Effector memory CD4-positive, alpha-beta T cell (primary cell): ENCODE measurements around the gene TMA16.
A peak's percentile ranks its signal among the peaks of the same experiment; 100 is the strongest.

Experiments
- DNase-seq, 3 donors: peaks; one replicate each; pipeline ENCODE4 v3.0.0-alpha.2; 2020
- H3K27ac ChIP-seq: 2 replicates; pipeline ENCODE4 v1.7.0; 2013; ENCODE audit warnings: mild to moderate bottlenecking, low read length, moderate library complexity; ENCODE audit not compliant: insufficient read depth, poor library complexity, severe bottlenecking
- H3K27me3 ChIP-seq: replicated peaks from 2 replicates; pipeline ENCODE4 v1.7.0; 2013; ENCODE audit warnings: mild to moderate bottlenecking, low read length; ENCODE audit not compliant: insufficient read depth, control insufficient read depth, poor library complexity, severe bottlenecking
- H3K36me3 ChIP-seq: 2 replicates; pipeline ENCODE4 v1.7.0; 2013; ENCODE audit warnings: mild to moderate bottlenecking, low read length, moderate library complexity; ENCODE audit not compliant: control insufficient read depth, insufficient read depth
- H3K4me1 ChIP-seq: 2 replicates; pipeline ENCODE4 v1.7.0; 2013; ENCODE audit warnings: low read length, mild to moderate bottlenecking; ENCODE audit not compliant: control insufficient read depth, insufficient read depth, poor library complexity, severe bottlenecking
- H3K4me3 ChIP-seq: 2 replicates; pipeline ENCODE4 v1.7.0; 2013; ENCODE audit warnings: low read length, low read depth, mild to moderate bottlenecking; ENCODE audit not compliant: insufficient read depth, poor library complexity, severe bottlenecking
- H3K9me3 ChIP-seq: 2 replicates; pipeline ENCODE4 v1.7.0; 2013; ENCODE audit warnings: mild to moderate bottlenecking, low read length, moderate library complexity; ENCODE audit not compliant: control insufficient read depth

TMA16 gene

DNA sequence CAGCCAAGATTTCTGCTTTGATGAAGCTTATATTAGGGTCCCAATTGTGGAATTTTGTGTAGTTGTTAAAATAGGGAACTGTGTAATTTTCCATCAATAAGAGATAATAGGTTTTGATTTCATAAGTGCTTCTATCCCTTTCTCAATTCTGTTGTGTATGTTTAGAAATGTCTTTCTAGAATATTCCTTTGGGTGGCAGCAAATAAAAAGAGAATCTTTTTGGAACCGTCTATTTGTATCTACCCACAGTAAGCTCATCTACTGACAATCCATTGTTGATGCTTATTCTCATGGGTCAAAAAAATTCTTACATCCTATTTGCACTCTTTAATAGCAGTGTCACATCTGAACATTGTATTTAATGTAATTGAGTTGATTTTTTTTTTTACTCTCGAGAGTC is 61.7 kb downstream of the TMA16 start:
- Histone ChIP-seq H3K4me3 (no peak overlapping the region), H3K27me3 (no peaks in the 10 kb centered on the region), H3K9me3 (peaks cover 3% of the 10 kb centered on the region), H3K36me3 (no peaks in the 10 kb centered on the region), H3K27ac (no peak overlapping the region), H3K4me1 (peaks cover 19% of the 10 kb centered on the region)
- no peak for DNase-seq

DNA sequence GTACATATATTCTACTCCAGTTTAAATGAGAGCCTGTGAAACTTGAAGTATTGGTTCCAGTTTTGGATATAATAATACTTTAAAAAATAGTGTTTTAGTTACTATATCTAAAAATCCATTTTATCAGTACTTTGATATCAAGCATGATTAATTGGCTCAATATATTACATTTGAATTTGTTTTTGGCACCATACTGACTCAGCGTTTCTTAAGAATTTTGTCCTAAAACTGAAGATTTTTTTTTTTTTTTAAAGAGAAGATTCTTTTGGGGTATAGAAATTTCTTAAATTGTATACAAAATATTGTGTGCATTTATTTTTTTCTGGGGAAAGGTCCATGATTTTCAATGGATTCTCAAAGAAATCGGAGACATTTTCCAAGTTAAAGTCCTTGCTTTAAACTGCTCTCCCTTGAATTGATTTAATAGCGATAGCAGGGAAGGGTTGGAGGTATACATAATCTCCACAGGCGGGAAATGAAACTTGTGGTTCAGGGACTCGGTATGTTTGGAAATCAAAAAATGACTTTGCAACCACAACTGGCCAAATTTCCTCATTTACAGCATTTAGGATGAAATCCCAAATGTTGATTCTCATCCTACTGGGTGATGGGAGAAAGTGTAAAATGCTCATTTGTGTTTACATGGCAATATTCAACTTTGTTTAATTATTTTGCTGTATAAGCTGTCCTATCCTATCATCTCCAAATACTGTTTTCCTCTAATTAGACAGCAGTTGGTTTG is 62.3 kb downstream of the TMA16 start:
- Histone ChIP-seq H3K27me3 (no peaks in the 10 kb centered on the region), H3K4me1 (peaks cover 19% of the 10 kb centered on the region), H3K27ac (no peak overlapping the region), H3K36me3 (no peaks in the 10 kb centered on the region), H3K4me3 (no peak overlapping the region), H3K9me3 (peaks cover 3% of the 10 kb centered on the region)
- no peak for DNase-seq

DNA sequence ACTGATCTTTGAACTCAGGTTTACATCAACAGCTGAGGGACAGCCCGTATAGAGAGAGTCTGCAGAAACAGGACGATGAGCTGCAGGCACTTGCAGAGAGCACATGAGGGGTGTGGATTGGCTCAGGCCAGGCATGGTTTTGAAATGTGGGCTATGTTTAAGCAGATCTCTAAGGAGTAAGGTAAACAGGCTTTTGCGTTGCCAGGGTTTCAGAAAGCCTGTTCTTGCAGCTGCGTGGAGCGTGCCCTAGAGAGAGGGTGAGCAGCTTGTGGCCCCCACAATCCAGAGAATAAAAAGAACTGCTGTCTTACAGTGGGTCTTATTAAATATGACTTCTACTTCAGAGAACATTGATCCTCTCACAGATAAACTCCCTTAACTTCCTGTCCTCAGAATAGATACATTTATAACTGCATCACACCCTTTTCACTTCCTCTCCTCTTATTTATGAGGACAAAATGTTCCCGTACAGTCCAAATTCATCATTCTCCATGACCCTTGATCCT is 64.1 kb downstream of the TMA16 start:
- DNase-seq, result peak in 1 of 3 donors; percentile 1
- H3K27me3 ChIP-seq, result no peaks in the 10 kb centered on the region

DNA sequence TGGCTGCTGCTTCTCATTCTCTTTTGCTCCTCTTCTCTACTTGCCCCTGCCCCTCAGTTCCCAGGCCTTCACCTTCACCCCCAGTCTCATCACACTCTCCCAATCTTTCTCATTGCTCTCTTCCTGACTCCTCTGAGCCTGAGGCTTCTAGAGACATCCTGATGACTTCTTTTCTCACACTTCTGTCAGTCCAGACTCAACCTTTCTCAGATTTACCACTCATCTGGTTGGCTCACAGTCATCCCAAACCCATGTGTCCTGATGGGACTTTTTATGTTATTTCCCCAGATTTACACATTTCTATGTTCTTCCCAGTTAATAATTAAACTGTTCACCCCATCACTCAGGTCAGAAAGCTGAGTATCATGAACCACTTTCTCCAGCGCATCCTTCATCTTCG is 68.0 kb downstream of the TMA16 start:
- H3K27ac ChIP-seq, result no peak overlapping the region
- peaks cover 16% of the 10 kb centered on the region for H3K4me1 ChIP-seq

More for the DNA sequence above, 64.1 kb downstream of the TMA16 start:
- Histone ChIP-seq H3K9me3 (peaks cover 3% of the 10 kb centered on the region), H3K4me1 (peaks cover 19% of the 10 kb centered on the region), H3K36me3 (no peaks in the 10 kb centered on the region), H3K4me3 (peak overlapping the region; percentile 4), H3K27ac (peak overlapping the region; percentile 5)

DNA sequence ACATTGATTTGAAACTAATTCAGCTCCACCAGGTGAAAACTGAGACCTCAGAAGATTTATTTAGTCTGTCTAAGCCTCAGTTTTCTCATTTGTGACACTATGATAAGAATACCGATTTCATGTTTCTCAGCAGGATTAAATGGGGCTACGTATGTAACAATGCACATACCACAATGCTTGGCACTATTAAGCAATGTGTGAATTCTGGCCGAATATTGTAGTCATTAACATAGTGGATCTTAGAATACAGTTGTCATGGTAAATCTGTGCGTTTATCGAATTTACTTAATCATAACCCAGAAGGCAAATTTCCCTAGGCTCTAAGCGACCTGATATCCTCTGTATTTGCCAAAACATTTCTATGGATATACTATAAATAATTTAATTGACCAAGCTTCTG is 69.1 kb downstream of the TMA16 start:
- no peak overlapping the region for H3K27ac ChIP-seq
- H3K9me3 ChIP-seq, result peaks cover 3% of the 10 kb centered on the region
- H3K36me3 ChIP-seq, result no peaks in the 10 kb centered on the region
- no peak for DNase-seq
- H3K4me1 ChIP-seq, result peaks cover 7% of the 10 kb centered on the region
- H3K4me3 ChIP-seq, result no peak overlapping the region
- H3K27me3 ChIP-seq, result no peaks in the 10 kb centered on the region

More for the DNA sequence above, 68.0 kb downstream of the TMA16 start:
- DNase-seq, result no peak
- Histone ChIP-seq H3K4me3 (no peak overlapping the region), H3K27me3 (no peaks in the 10 kb centered on the region), H3K9me3 (peaks cover 3% of the 10 kb centered on the region), H3K36me3 (no peaks in the 10 kb centered on the region)

DNA sequence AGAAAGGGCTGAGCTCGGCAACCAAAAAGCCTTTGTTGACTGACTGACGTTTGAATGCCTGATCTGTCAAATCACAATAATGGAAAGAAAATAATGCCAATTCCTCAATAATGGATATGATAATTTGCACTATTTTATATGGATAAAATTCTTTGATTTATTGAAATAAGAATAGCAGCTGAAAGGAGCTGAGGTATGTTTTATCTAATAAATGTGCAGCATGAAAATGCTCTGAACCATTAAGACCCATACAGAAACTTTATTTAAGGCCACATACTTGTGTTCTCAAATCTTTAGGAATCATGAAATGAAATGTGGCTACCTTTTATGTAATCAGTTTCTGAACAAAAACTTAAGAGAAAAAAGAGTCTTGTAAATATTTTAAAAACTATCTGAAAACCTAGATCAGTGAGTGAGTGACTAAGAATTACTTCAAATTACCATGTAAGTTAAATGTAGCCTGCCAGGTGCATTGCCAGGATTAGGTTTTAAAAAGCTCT is 69.8 kb downstream of the TMA16 start:
- no peaks in the 10 kb centered on the region for H3K27me3 ChIP-seq
- DNase-seq, result no peak
- no peak overlapping the region for H3K4me3 ChIP-seq
- peaks cover 3% of the 10 kb centered on the region for H3K9me3 ChIP-seq
- H3K36me3 ChIP-seq, result no peaks in the 10 kb centered on the region
- no peak overlapping the region for H3K27ac ChIP-seq
- H3K4me1 ChIP-seq, result peaks cover 3% of the 10 kb centered on the region

DNA sequence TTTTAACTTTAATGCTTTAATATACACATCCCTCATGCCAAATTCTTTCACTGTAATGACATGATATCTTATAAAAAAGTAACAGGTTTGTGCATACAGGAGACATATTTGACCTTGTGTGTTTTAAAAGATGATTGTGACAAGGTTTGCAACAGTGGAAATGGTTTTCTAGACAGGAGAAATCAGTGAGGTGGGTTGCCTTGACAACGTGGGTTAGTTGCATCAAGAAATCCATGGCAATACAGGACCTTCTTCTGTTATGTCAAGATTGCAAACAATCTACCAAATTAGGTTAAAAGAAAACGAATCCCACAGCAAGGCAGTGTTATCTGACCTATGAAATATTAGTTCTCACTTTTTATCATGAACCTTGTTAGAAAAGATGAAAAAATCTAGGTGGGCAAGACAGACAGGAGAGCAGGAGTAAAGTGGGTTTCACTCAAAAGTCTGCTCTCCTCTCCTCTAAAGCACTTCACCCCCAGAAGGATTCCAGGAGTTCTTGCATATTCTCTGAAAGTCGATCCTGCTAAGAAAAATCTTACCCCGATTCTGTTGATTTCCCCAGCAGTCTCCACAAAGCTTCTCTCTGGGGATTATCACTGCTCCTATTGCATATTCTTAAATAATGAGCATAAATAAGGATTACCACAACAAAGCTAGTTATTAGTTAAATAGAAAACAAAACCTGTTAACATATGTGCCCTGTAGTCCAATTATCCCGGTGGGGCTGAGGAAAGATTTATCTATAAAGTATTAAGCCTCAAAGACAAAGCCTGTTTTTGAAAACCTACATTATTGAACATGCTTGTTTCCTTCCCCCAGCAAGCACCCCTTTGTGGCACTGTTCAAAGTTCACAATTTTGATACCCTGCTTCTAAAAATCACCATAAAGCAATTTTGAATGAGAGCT is 71.0 kb downstream of the TMA16 start:
- DNase-seq, result no peak
- Histone ChIP-seq H3K4me1 (no peaks in the 10 kb centered on the region), H3K36me3 (no peaks in the 10 kb centered on the region), H3K27ac (no peak overlapping the region), H3K27me3 (no peaks in the 10 kb centered on the region), H3K9me3 (no peaks in the 10 kb centered on the region), H3K4me3 (no peak overlapping the region)

DNA sequence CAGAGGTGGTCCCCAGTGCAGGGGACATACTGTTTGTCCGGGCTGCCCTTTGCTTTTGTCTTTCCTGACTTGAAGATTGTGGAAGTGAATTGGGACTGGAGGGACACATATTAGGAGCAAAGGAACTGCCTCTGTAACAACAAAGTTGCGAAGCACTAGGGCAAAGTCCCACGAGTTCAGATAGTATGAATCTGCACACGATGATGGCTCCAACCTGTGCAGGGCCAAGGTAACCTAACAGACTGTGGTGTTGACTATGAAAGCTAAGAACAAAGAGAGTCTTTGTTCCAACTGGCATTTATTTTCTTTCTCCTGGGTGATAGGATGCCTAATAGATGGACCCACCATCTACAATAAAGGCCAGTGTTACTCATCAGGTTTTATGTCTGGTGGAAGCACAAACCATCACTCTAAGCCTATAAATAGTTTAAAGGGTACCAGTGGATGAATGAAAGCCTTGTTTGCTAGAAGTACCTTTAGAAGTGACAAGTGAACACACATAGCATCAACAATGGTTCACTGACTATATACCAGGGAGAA is 71.8 kb downstream of the TMA16 start:
- no peak overlapping the region for H3K4me3 ChIP-seq
- H3K4me1 ChIP-seq, result no peaks in the 10 kb centered on the region
- no peak for DNase-seq
- H3K36me3 ChIP-seq, result no peaks in the 10 kb centered on the region
- no peaks in the 10 kb centered on the region for H3K9me3 ChIP-seq
- no peak overlapping the region for H3K27ac ChIP-seq
- no peaks in the 10 kb centered on the region for H3K27me3 ChIP-seq

DNA sequence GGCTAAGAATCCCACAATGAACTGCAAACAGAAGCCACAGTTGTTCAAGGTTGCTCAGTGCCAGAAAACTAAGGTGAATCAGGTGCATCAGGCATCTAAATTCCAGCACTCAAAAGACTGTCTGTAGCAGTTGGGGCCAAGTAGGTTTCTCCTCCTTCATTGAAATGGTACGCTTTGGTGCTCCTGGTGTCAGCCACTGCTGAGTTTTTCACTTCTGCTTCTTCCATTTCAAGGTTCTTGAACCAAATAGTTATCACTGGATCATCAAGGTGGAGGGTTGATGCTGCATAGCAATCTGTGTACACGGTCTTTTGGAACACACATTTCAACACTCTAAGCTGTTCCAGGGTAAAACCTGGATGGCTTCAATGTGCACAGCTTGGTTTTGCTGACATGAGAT is 74.4 kb downstream of the TMA16 start:
- Histone ChIP-seq H3K36me3 (no peaks in the 10 kb centered on the region), H3K27me3 (no peaks in the 10 kb centered on the region), H3K4me3 (no peak overlapping the region), H3K27ac (no peak overlapping the region), H3K4me1 (no peaks in the 10 kb centered on the region), H3K9me3 (no peaks in the 10 kb centered on the region)
- no peak for DNase-seq
